Gastrocnemius medialis (tissue), 4 donors: ENCODE results near the gene DCST1. TPM values are rescaled to one million over a fixed set of nuclear protein-coding genes. Genes with fewer than 3 reads are reported as not detected.

Source experiments
- ATAC-seq, 2 donors: fragments of 150-250 bp; one replicate each; pipeline ENCODE4 v1.9.1; 2016
- DNase-seq, 2 donors: peaks; one replicate each; pipeline ENCODE4 v3.0.0-alpha.2; 2019
- H3K27ac ChIP-seq, 4 donors: fragments of 200-600 bp; sonication (generic); 1 replicate in 1 of 4; 2 replicates in 3 of 4; pipeline ENCODE4 v1.5.1; 2016 to 2018; ENCODE audit warnings: mild to moderate bottlenecking in 2 of 4, moderate library complexity in 1 of 4
- H3K27me3 ChIP-seq, 3 donors: fragments of 200-600 bp; sonication (generic) in 2 of 3; 1 replicate in 1 of 3; 2 replicates in 2 of 3; pipeline versions ENCODE4 v1.5.1 to v1.6.0; 2016 to 2019; ENCODE audit warnings: mild to moderate bottlenecking in 1 of 3, moderate library complexity in 1 of 3
- H3K36me3 ChIP-seq, 2 donors: fragments of 200-600 bp; sonication (generic) in 1 of 2; one replicate each; pipeline ENCODE4 v1.5.1; 2017 to 2018
- H3K4me1 ChIP-seq, 2 donors: fragments of 200-600 bp; sonication (generic) in 1 of 2; one replicate each; pipeline ENCODE4 v1.5.1; 2016 to 2017; ENCODE audit warnings: mild to moderate bottlenecking in 2 of 2
- H3K4me3 ChIP-seq, 4 donors: fragments of 200-600 bp; sonication (generic) in 3 of 4; 1 replicate in 1 of 4; 2 replicates in 3 of 4; pipeline ENCODE4 v1.5.1; 2016 to 2019; ENCODE audit warnings: mild to moderate bottlenecking in 2 of 4
- H3K9me3 ChIP-seq, 3 donors: fragments of 200-600 bp; sonication (generic) in 2 of 3; 1 replicate in 1 of 3; 2 replicates in 2 of 3; pipeline ENCODE4 v1.5.1; 2016 to 2019
- CTCF ChIP-seq, 5 experiments: fragments of 450-650 bp in 3 of 5; fragments of 200-600 bp in 2 of 5; sonication (generic) in 2 of 5; IDR thresholded peaks in 4 of 5; conservative IDR thresholded peaks in 1 of 5; 1 replicate in 4 of 5; 2 replicates in 1 of 5; pipeline ENCODE4 v1.5.1; 2016 to 2019; ENCODE audit warnings: antibody characterized with exemption in 5 of 5, mild to moderate bottlenecking in 3 of 5, moderate library complexity in 3 of 5
- POLR2A ChIP-seq, 2 donors: fragments of 450-650 bp; IDR thresholded peaks; one replicate each; pipeline ENCODE4 v1.6.1; 2017; ENCODE audit warnings: antibody characterized with exemption in 2 of 2, mild to moderate bottlenecking in 2 of 2, moderate library complexity in 2 of 2
- in situ Hi-C, 4 donors: fragments of 200-750 bp; cut with MboI; loops; one replicate each; pipeline versions ENCODE4 v1.15.0 to v1.8.0; 2017; ENCODE audit warnings: low sequenced_read_pairs in 4 of 4
- intact Hi-C: fragments of 100-400 bp; cut with DNase I; formaldehyde crosslinking; loops from one replicate; pipeline ENCODE4 v1.15.1; 2023; ENCODE audit warnings: low total_unique reads
- total RNA-seq, 4 donors: library from RNA; depleted of rRNA; stranded (reverse); fragments of >200 nt; gene quantifications; one replicate each; pipeline versions ENCODE4 v1.1.0 to v1.2.3, GENCODE V29; 2016

Gene DCST1
- total RNA-seq, 4 donors from 2014 or later = 0.13 to 0.35 TPM; not detected in 2

DNA sequence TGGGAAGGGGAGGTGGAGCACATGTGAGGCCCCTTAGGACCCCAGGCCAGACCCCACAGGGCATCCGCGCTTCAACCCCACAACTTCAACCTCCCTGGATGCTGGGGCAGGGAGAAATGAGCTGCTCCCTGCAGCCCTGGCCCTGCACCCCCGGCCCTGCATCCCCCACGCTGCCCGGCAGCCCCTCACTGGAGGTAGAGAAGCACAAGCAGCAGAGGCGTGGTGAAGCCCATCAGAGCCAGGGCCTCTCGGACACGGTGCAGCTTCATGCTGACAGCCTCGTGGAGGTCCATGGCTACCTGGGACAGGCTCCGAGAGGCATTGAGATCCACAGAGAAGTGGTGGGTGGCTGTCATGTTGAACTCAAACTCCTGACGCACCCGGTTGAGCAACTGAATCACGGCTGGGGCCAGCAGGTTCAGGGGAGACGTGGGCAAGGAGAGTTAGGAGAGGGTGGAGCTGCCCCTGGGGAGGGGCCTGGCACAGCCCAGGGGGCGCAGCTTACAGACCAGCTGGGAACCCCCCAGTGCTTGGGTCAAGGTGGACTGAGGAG, 3.3 kb upstream of the DCST1 start:
- TF ChIP-seq CTCF (IDR thresholded peaks at IDR 0.05 in 4 of 5, conservative IDR thresholded peaks at IDR 0.05 in 1 of 5) (no peak), POLR2A (IDR thresholded peaks at IDR 0.05) (no peak)
- H3K9me3 ChIP-seq = no peaks in the 10 kb centered on the region
- no peaks in the 10 kb centered on the region for H3K27me3 ChIP-seq
- no peak overlapping the region for H3K27ac ChIP-seq
- in situ Hi-C loops (no loop called here), intact Hi-C loops (no loop called here)
- no peaks in the 10 kb centered on the region for H3K36me3 ChIP-seq
- H3K4me3 ChIP-seq = no peak overlapping the region
- H3K4me1 ChIP-seq = no peaks in the 10 kb centered on the region
- DNase-seq (no peak), ATAC-seq (no peak)

GRCh38 chr1:155030899-155031298, 2.7 kb upstream of the DCST1 start:
- ATAC-seq (no peak), DNase-seq (no peak)
- intact Hi-C loops (no loop called here), in situ Hi-C loops (no loop called here)
- Histone ChIP-seq H3K27ac (no peak overlapping the region), H3K27me3 (no peaks in the 10 kb centered on the region), H3K9me3 (no peaks in the 10 kb centered on the region), H3K4me3 (no peak overlapping the region), H3K4me1 (no peaks in the 10 kb centered on the region), H3K36me3 (no peaks in the 10 kb centered on the region)
- no peak for TF ChIP-seq POLR2A (IDR thresholded peaks at IDR 0.05)
- no peak for TF ChIP-seq CTCF (IDR thresholded peaks at IDR 0.05 in 4 of 5, conservative IDR thresholded peaks at IDR 0.05 in 1 of 5)

DNA sequence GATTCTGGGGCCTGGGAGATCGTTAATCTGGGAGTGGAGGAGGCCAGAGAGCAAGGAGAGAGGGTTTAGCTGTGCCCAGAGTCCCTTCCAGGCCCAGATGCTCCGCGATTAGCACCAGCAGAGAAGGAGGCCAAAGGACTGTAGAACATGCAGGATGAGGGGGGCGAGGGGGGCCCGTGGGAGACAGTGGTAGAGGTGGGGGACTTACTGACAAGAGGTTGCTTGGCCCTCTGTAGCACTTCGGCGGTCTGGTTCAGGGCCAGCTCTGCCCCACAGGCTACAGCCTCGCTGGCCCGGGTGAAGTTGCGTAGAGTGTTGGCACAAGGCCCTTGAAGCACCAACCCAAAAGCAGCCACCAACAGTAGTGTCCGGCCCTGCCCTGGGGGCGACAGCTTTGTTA, 738 bp upstream of the DCST1 start:
- Histone ChIP-seq H3K27me3 (no peaks in the 10 kb centered on the region), H3K4me3 (no peak overlapping the region), H3K9me3 (no peaks in the 10 kb centered on the region), H3K4me1 (no peaks in the 10 kb centered on the region), H3K27ac (no peak overlapping the region), H3K36me3 (no peaks in the 10 kb centered on the region)
- in situ Hi-C loops (no loop called here), intact Hi-C loops (no loop called here)
- ATAC-seq (no peak), DNase-seq (no peak)
- no peak for TF ChIP-seq CTCF (IDR thresholded peaks at IDR 0.05 in 4 of 5, conservative IDR thresholded peaks at IDR 0.05 in 1 of 5)
- TF ChIP-seq POLR2A (IDR thresholded peaks at IDR 0.05) = no peak

DNA sequence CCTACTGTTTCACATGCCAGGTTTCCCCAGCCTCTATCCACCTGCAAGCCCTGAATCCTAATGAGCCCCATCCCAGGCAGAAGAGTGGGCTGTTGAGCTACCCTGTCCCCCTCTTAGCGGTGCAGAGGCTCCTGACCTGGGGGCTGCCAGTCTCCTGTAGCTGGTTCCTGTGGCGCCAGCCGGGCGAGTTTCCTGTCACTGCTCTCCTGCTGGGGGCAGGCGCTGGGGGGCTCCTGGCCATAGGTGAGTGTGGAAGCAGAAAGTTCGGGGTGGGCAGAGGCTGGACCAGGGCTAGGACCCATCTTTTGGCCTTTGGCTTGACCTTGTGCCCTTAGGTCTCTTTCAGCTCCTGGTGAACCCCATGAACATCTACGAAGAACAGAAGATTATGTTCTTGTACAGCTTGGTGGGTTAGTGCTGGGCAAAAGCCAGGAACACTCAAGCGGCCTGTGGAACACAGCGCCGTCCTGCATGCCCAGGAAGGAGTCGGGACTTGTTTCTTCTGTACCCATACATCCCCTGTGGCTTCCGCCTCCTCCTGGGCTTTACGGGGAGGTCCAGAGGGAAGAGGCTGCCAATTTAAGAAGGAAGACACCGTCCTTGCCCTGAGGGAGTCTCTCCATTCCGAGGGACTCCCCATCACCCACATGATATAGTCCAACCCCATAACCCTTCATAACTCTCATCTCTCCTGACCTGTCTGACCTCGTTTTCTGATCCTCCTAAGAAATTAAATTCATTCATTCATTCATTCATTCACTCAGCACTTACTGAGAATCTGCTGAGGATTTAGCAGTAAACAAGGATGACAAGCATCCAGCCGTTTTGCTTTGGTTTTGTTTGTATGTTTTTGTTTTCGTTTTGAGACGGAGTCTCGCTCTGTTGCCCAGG, 939 bp downstream of the DCST1 start:
- Histone ChIP-seq H3K4me3 (no peak overlapping the region), H3K36me3 (no peaks in the 10 kb centered on the region), H3K27me3 (no peaks in the 10 kb centered on the region), H3K27ac (no peak overlapping the region), H3K9me3 (no peaks in the 10 kb centered on the region), H3K4me1 (peaks cover 0 to 10% of the 10 kb centered on the region in 2 donors)
- intact Hi-C loops = no loop called here
- TF ChIP-seq POLR2A (IDR thresholded peaks at IDR 0.05) (no peak), CTCF (IDR thresholded peaks at IDR 0.05 in 4 of 5, conservative IDR thresholded peaks at IDR 0.05 in 1 of 5) (no peak)
- DNase-seq = no peak
- ATAC-seq = no peak
- in situ Hi-C loops = no loop called here
